Hematopoietic multipotent progenitor cell treated with erythropoietin and hydrocortisone succinate and interleukin-3 and kit ligand, for 8 days (in vitro differentiated cells): Measurements from ENCODE around the gene MAP3K5.
"Not testable (repeated sequence)": the region's sequence is repeated elsewhere in the genome, so short reads cannot be mapped to it uniquely, and the experiment has no call there.

Experiments
- DNase-seq: peaks from one replicate; pipeline ENCODE4 v3.0.0-alpha.2; 2015

Gene MAP3K5

DNA sequence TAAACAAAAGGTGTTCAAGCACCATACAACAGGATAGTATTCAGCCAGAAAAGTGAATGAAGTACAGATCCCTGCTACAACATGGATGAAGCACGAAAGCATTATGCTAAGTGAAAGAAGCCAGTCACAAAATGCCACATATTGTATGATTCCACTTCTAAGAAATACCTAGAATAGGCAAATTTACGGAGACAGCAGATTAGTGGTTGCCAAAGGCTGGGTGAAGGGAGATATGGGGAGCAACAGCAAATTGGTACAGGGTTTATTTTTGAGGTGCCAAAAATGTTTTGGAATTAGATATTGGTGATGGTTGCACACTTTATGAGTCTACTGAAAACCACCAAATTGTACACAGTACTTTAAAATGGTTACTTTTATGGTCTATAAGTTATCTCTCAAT is 23.2 kb downstream of the MAP3K5 start:
- peak; percentile 87 for DNase-seq

GRCh38 chr6:136767570-136768309 is 24.5 kb downstream of the MAP3K5 start:
- DNase-seq = no peak

DNA sequence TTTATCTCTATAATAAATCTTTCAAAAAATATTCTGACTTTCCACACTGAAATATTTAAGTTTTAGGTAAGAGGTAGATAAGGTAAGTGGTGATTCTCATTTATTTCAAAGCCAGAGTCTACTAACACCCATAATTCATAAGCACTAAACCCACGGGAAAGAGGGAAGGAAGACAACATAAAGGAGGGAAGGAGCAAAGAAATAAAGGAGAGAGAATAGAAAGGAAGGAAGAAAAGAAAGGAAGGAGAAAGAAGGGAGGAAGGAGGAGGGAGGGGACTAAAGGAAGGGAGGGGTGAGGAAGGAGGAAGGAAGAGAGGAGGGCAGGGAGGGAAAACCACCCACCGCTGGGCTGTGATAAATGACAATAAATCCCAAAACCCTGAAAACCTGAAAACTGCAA is 25.2 kb downstream of the MAP3K5 start:
- no peak for DNase-seq

GRCh38 chr6:136766274-136766673 is 26.0 kb downstream of the MAP3K5 start:
- no peak for DNase-seq

DNA sequence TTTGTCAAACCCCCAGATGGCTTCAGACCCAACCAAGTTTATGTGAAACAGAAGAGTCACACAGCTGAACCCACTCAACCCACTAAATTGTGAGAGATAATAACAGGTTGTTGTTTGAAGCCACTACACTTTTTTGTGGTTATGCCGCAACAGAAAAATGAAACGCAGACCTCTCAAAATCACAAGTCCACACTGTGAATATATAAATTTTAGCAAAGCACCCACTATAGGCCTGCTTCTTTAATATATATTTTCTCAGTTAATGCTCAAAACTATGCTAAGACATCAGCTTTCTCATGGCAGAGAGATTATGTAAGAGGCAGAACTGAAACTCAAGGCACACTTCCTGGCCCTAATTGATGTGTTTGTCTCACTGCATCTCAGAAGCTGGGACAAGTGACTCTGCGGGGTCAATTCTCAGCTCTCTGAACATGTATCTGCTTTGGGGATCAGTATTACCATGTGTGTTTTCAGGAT is 27.7 kb downstream of the MAP3K5 start:
- no peak for DNase-seq

DNA sequence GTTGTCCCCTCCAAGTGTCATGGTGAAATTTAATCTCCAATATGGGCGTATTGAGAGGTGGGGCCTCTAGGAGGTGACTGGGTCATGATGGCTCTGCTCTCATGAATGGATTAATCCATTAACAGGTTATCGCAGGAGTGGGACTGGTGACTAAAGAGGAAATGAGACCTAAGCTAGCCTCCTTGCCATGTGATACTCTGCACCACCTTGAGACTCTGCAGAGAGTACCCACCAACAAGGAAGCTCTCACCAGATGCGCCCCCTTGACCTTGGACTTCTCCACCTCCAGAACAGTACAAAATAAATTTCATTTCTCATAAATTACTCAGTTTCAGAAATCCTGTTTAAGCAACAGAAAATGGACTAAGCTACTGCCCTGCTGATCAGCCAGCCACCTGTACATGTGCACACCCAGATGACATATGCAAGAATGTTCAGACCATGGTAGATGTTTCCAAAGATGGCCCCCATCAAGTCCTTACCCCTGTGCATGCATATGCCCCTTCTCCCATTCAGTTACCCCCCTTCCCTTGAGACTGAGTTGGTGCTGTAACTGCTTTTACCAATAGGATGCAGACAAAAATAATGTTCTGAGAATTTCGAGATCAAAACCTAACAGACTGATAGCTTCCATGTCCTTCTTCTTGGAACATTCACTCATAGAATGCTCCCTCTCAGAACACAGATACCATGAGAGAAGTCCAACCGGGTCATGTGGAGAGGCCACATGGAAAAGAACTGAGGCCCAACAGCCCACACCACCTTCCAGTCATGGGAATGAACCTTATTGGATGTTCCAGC is 28.4 kb downstream of the MAP3K5 start:
- DNase-seq = peak; percentile 39

DNA sequence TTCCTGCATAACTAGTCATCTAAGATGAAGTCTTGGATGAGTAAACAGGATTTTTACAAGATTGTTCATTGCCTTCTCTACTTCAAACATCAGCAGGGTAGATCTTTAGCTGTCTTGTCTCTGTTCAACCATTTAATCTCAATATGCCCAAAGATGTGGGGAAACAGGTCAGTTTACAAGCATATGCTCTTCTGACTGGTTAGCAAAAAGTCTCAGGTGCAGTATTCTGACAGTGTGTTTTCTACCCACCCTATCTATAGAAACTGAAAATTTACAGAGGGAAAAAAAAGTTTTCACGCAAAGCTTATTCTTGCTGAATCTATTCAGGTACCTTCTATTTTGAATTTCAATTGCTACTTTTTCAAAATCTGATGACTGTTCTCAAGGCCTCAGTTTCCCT is 29.0 kb downstream of the MAP3K5 start:
- no peak for DNase-seq

DNA sequence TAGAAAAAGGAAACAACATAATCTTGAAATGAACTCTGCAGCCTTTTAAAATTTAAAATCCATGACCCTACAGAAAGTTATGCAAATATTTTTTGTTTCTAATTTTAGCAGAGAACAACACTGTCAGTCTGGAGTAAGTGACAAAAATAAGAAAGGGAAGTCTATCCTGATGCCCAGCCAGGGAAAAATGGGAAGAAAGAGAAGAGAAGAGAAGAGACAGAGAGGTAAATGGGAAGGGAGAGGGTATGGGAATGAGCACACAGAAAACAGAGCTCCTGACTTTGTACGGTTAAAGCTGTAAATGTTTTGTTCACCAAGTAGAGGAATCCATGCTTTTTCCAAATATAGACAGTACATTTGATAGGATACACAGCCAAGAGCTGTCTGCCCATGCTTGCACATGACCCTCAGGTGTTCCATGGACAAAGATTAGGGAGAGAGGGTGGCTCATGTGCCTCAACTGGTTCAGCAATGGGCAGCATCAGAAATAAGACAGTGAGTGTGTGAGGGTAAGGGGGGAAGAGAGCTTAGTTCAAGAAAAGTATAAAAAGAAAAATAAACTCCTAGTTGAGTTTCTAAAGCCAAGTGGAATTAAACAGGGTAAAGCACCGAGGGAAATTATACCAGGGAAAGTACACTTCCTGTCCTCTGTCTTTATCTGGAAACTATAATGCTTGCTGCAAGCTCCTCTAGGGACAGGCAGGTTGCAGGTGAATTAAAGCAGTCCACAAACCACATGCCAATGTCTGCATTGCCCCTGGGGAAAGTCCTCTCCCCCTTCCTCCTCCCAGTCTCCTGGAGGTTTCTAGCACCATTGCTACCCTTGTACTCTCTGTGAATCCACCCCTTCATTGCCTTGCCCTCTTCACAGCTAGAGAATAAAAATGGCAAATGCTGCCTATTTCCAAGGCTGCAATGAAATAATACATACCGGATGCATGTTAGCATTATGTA is 30.0 kb downstream of the MAP3K5 start:
- DNase-seq = no peak

DNA sequence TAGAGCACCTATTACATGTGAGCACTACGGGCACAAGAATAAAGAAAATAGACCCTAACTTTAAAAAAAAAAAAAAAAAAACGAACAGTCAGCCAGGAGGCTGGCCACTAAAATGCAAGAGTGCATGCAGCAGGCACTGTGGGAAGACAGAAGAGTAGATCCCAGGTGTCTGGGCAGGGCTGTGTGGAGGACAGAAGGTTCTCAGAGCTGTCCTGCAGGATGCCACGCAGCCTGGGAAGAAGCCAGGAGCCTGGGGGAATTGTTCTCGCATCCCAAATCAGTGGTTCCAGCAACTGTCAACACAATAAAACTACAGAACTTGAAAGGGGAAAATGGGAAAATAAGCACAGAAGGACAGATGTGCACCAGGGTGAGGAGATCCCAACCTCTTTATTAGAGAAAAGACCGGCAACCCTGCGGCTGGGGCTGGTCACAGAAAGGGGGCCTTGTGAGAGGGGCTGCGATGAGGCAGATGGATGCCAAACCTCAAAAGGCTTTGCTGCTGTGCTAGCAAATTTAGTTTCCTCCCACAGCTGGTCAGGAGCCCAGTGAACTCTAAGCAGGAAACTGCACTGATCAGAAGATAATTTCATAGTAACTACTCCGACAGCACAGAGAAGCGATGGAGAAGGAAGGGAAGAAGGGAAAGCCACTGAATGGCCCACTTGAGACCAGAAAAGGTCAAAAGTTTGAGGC is 30.9 kb downstream of the MAP3K5 start:
- peak; percentile 68 for DNase-seq

- DNase-seq = not testable (repeated sequence)
Observed at GRCh38 chr6:136760781-136761180, 31.5 kb downstream of the MAP3K5 start.

- no peak for DNase-seq
Observed at GRCh38 chr6:136757150-136757549, 35.1 kb downstream of the MAP3K5 start.

DNA sequence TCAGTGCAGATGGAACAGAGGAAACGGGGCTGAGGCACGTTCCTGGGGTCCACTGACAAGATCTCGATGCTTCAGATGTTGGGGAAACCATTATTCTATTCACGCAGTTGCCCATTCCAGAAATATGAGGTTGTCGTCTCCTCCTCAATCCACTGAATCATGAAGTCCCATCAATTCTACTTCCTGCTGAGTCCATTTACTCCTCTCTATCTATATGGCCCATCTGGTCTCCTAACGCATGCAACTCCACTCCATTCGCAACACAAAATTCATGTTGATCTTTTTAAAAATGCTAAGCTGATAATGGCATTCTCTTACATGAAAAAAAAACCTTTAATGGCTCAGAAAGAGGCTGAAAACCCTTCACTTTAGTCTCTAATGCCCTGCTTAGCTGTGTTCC is 37.5 kb downstream of the MAP3K5 start:
- DNase-seq = peak; percentile 43

GRCh38 chr6:136753624-136754023 is 38.7 kb downstream of the MAP3K5 start:
- no peak for DNase-seq

DNA sequence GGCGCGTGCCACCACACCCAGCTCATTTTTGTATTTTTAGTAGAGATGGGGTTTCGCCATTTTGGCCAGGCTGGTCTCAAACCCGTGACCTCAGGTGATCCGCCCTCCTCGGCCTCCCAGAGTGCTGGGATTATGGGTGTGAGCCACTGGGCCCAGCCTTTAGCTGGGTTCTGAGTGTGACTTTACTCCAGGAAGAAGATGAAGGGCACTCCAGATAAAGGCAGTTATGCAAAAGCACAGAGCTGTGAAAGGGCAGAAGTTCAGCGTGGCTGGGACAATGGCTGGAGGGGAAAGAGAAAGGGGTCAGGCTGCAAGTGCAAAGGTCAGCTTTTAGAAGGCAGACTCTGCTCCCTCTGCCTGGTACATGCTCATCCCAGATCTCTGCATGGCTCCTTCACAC is 39.7 kb downstream of the MAP3K5 start:
- peak; percentile 37 for DNase-seq

GRCh38 chr6:136751991-136752390 is 40.3 kb downstream of the MAP3K5 start:
- DNase-seq = no peak

GRCh38 chr6:136751522-136751956 is 40.7 kb downstream of the MAP3K5 start:
- DNase-seq = no peak

GRCh38 chr6:136750696-136751521 is 41.4 kb downstream of the MAP3K5 start:
- no peak for DNase-seq

DNA sequence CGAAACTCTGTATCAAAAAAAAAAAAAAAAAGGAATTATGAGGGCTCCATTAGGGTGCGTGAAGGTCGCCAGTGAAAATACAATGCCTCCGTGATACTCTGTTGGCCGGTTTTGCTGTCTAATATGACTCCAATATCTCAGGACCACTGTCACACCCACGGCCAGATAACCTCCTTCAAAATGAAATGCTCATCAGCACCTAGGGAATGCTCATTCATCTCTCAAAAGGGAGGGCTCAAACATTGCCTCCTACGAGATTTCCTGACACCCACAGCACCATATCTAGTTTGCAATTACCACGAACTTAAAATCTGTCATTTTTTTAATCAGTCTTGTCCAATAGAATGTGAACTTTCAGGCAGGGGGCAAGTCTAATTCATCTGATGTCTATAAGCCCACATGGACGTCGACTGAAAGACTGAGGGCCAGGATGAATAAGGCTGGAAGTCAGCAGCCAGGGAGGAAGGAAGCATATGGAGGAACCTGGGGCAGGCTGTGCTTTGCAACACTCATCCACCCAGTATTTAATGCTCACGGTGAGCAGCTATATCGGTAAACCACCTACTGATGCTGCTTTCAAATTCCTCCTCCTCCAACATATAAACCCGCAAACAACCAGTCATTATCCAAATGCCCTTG is 42.8 kb downstream of the MAP3K5 start:
- DNase-seq = no peak

- no peak for DNase-seq
Observed at GRCh38 chr6:136747507-136747906, 44.8 kb downstream of the MAP3K5 start.

DNA sequence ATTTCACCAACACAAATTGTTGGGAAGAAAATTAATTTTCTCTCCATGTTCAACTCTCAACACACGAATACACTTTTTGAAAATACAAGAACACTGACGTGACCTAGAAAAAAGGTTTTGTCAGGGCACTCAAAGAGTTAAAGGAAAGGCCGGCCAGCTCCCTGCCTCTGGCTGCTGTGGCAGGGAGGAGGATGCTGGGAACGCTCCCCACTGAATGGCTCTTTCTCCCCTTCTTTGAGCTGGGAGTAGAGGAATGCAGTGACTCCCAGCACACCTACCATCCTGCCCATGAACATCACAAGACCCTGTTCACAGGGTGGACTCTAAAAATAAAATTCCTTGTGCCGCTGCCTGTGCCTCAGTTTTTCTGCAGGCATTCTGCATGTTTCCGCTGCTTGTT is 47.0 kb downstream of the MAP3K5 start:
- DNase-seq = no peak

DNA sequence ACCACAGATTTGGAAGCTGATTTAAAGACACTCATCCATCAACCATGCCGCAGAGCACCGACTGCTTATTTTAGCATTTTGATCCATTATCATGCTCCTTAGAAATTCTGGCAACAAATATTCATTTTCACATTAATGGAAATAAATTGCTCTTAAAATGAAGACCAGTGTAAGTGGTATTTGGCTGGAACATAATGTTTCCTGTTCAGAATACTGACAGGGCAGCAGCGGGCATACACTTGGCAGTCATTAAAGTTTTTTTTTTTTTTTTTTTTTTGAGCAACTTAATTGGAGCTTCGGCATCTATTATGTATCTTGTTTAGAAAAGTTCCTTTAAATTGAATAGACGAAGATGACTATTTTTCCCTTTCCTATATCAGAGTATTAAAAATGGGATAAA is 47.4 kb downstream of the MAP3K5 start:
- no peak for DNase-seq
